ENCODE data around the gene PIK3C2G.

PIK3C2G gene

DNA sequence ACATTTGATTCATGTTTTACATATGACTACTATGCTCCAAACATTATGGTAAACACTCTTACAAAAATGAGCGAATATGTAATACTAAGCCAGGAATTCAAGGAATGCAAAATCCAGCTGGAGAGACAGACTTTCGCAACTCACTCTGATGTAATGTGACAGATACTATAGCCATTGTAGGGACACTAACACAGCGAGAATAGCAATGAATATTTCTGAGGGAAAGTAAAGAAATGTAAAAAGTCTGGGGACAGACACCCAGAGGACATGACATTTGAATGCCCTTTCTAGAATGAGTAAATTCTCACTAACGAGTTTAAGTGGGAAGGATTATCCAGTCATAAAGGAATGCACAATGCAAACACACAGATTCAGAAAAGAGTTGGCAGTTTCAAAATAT lies 121.9 kb downstream of the PIK3C2G start:
- H3K23ac ChIP-seq (ENCODE audit: low read length) = no peak overlapping the region
- H3K27me3 ChIP-seq (ENCODE audit: insufficient read depth, low read length) = no peaks in the 10 kb centered on the region
- no peak overlapping the region for H2AFZ ChIP-seq (ENCODE audit: insufficient read depth, low read length, poor library complexity)
- no peaks in the 10 kb centered on the region for H3K79me2 ChIP-seq (ENCODE audit: control insufficient read depth, insufficient read depth, low read length, poor library complexity)
- H2BK12ac ChIP-seq (ENCODE audit: low read length) = no peak overlapping the region
- H3K27ac ChIP-seq (ENCODE audit: low read depth, low read length) = no peak overlapping the region
- H3K4ac ChIP-seq (ENCODE audit: low read depth, low read length) = no peak overlapping the region
- no peaks in the 10 kb centered on the region for H3K9me3 ChIP-seq (ENCODE audit: insufficient read depth, low read depth, low read length)
- H4K91ac ChIP-seq (ENCODE audit: low read depth, low read length) = no peak overlapping the region
- no peak overlapping the region for H4K8ac ChIP-seq (ENCODE audit: low read depth, low read length)
- no peak overlapping the region for H2BK5ac ChIP-seq (ENCODE audit: low read depth, low read length, poor library complexity)
- H3K14ac ChIP-seq (ENCODE audit: low read length) = no peak overlapping the region
- peaks cover 0 to 4% of the 10 kb centered on the region in 2 experiments for H3K4me1 ChIP-seq (ENCODE audit: control insufficient read depth in 1 of 2, insufficient read depth in 2 of 2, low read length in 2 of 2)
- no peak overlapping the region for H2AK5ac ChIP-seq (ENCODE audit: low read length)
- H2BK120ac ChIP-seq (ENCODE audit: insufficient read depth, low read length, poor library complexity) = no peak overlapping the region
- H4K12ac ChIP-seq (ENCODE audit: low read depth, low read length) = no peak overlapping the region
- WGBS (ENCODE audit: extremely low coverage, insufficient coverage, insufficient read length) = no CpG with 5 or more reads among the region's 4 CpGs
- DNase-seq = peak; percentile 83 to 99
- no peaks in the 10 kb centered on the region for H3K79me1 ChIP-seq (ENCODE audit: low read length)
- H3K18ac ChIP-seq (ENCODE audit: low read length) = no peak overlapping the region
- no peak overlapping the region for H3K4me2 ChIP-seq (ENCODE audit: low read length)
- H3K4me3 ChIP-seq (ENCODE audit: low read depth, low read length) = no peak overlapping the region
- H3K36me3 ChIP-seq (ENCODE audit: control insufficient read depth in 1 of 2, insufficient read depth in 2 of 2, low read length in 2 of 2) = no peaks in the 10 kb centered on the region
- no peak overlapping the region for H3K9ac ChIP-seq (ENCODE audit: low read length)

DNA sequence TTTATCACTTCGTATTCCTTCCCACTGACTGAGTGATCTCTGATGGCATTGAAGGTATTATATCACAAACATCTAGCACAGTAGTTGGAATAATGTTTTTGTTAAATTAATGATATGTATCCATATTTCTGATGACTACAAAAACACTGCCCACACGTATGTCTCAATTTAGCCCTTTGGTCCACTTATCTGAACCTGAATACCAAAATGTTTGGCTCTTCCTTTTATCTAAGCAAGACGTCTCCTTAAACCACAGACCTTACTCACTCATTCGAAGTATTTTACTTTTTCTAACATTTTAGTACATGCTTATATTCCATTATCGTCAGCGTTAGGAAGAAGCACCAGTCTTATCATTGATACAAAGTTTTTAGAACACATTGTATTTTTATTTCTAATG lies 126.4 kb downstream of the PIK3C2G start:
- Histone ChIP-seq H3K4ac (ENCODE audit: low read depth, low read length) (no peak overlapping the region), H3K27me3 (ENCODE audit: insufficient read depth, low read length) (no peaks in the 10 kb centered on the region), H3K4me2 (ENCODE audit: low read length) (no peak overlapping the region), H3K23ac (ENCODE audit: low read length) (no peak overlapping the region), H3K79me1 (ENCODE audit: low read length) (no peaks in the 10 kb centered on the region), H4K8ac (ENCODE audit: low read depth, low read length) (no peak overlapping the region), H3K4me3 (ENCODE audit: low read depth, low read length) (no peak overlapping the region), H3K14ac (ENCODE audit: low read length) (no peak overlapping the region), H2BK5ac (ENCODE audit: low read depth, low read length, poor library complexity) (no peak overlapping the region), H3K36me3 (ENCODE audit: control insufficient read depth in 1 of 2, insufficient read depth in 2 of 2, low read length in 2 of 2) (no peaks in the 10 kb centered on the region), H4K91ac (ENCODE audit: low read depth, low read length) (no peak overlapping the region), H4K12ac (ENCODE audit: low read depth, low read length) (no peak overlapping the region), H3K9me3 (ENCODE audit: insufficient read depth, low read depth, low read length) (no peaks in the 10 kb centered on the region), H3K18ac (ENCODE audit: low read length) (no peak overlapping the region), H3K4me1 (ENCODE audit: control insufficient read depth in 1 of 2, insufficient read depth in 2 of 2, low read length in 2 of 2) (peaks cover 0 to under 1% of the 10 kb centered on the region in 2 experiments), H2AFZ (ENCODE audit: insufficient read depth, low read length, poor library complexity) (no peak overlapping the region), H2AK5ac (ENCODE audit: low read length) (no peak overlapping the region), H3K9ac (ENCODE audit: low read length) (no peak overlapping the region), H3K27ac (ENCODE audit: low read depth, low read length) (no peak overlapping the region), H2BK120ac (ENCODE audit: insufficient read depth, low read length, poor library complexity) (no peak overlapping the region), H3K79me2 (ENCODE audit: control insufficient read depth, insufficient read depth, low read length, poor library complexity) (no peaks in the 10 kb centered on the region), H2BK12ac (ENCODE audit: low read length) (no peak overlapping the region)
- no CpG with 5 or more reads among the region's 6 CpGs for WGBS (ENCODE audit: extremely low coverage, insufficient coverage, insufficient read length)
- peak in 1 of 2 donors; percentile 17 for DNase-seq

DNA sequence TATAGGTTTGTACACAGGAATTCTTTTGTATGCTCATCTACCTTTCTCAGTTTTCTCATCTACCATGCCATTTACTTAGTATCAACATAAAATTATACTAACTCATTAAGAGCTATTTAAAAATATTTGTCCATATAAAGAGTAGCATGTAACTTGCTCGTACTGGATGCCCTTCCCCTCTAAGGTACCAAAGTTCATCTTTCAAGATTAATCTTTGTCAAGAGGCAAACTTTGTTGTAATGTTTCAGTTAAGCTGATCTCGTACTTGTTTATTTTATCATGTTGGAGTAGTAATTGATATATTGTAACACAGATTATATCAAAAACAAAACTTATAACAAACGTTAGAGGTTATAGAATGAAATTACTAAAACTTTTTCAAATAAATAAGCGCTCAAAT lies 128.5 kb downstream of the PIK3C2G start:
- no peak overlapping the region for H3K14ac ChIP-seq (ENCODE audit: low read length)
- no peak overlapping the region for H2BK5ac ChIP-seq (ENCODE audit: low read depth, low read length, poor library complexity)
- no peaks in the 10 kb centered on the region for H3K27me3 ChIP-seq (ENCODE audit: insufficient read depth, low read length)
- H4K12ac ChIP-seq (ENCODE audit: low read depth, low read length) = no peak overlapping the region
- H3K27ac ChIP-seq (ENCODE audit: low read depth, low read length) = no peak overlapping the region
- H3K23ac ChIP-seq (ENCODE audit: low read length) = no peak overlapping the region
- no peaks in the 10 kb centered on the region for H3K79me2 ChIP-seq (ENCODE audit: control insufficient read depth, insufficient read depth, low read length, poor library complexity)
- H3K18ac ChIP-seq (ENCODE audit: low read length) = no peak overlapping the region
- H2AK5ac ChIP-seq (ENCODE audit: low read length) = no peak overlapping the region
- no peak overlapping the region for H4K91ac ChIP-seq (ENCODE audit: low read depth, low read length)
- H3K4me3 ChIP-seq (ENCODE audit: low read depth, low read length) = no peak overlapping the region
- H3K4me2 ChIP-seq (ENCODE audit: low read length) = no peak overlapping the region
- H3K9me3 ChIP-seq (ENCODE audit: insufficient read depth, low read depth, low read length) = no peaks in the 10 kb centered on the region
- no peak overlapping the region for H2BK12ac ChIP-seq (ENCODE audit: low read length)
- H3K36me3 ChIP-seq (ENCODE audit: control insufficient read depth in 1 of 2, insufficient read depth in 2 of 2, low read length in 2 of 2) = no peaks in the 10 kb centered on the region
- no peak overlapping the region for H2AFZ ChIP-seq (ENCODE audit: insufficient read depth, low read length, poor library complexity)
- H3K4ac ChIP-seq (ENCODE audit: low read depth, low read length) = no peak overlapping the region
- H3K4me1 ChIP-seq (ENCODE audit: control insufficient read depth in 1 of 2, insufficient read depth in 2 of 2, low read length in 2 of 2) = no peaks in the 10 kb centered on the region
- DNase-seq = no peak
- WGBS (ENCODE audit: extremely low coverage, insufficient coverage, insufficient read length) = no CpG with 5 or more reads among the region's 4 CpGs
- H3K9ac ChIP-seq (ENCODE audit: low read length) = no peak overlapping the region
- H3K79me1 ChIP-seq (ENCODE audit: low read length) = no peaks in the 10 kb centered on the region
- H4K8ac ChIP-seq (ENCODE audit: low read depth, low read length) = no peak overlapping the region
- H2BK120ac ChIP-seq (ENCODE audit: insufficient read depth, low read length, poor library complexity) = no peak overlapping the region

DNA sequence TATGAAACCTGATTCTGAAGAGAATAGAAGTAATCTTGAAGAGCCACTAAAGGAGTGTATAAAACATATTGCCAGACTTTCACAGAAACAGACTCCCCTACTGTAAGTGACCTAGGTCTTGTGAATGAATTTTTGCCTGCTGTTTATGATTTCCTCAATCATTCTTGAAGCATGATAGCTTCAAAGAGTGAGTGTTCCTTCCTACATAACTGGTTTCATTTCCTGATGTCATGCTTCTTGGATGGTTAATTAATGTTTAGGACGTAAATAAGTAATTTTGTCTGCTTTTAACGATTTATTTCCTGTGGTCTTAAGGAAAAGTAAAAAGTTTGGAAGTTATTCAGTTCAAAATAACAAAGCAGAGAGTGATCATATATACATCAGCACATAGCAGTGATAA lies 129.8 kb downstream of the PIK3C2G start:
- Histone ChIP-seq H3K18ac (ENCODE audit: low read length) (no peak overlapping the region), H3K4me3 (ENCODE audit: low read depth, low read length) (no peak overlapping the region), H4K8ac (ENCODE audit: low read depth, low read length) (no peak overlapping the region), H4K12ac (ENCODE audit: low read depth, low read length) (no peak overlapping the region), H3K4me1 (ENCODE audit: control insufficient read depth in 1 of 2, insufficient read depth in 2 of 2, low read length in 2 of 2) (no peaks in the 10 kb centered on the region), H2AK5ac (ENCODE audit: low read length) (no peak overlapping the region), H3K4ac (ENCODE audit: low read depth, low read length) (no peak overlapping the region), H3K79me1 (ENCODE audit: low read length) (no peaks in the 10 kb centered on the region), H3K27me3 (ENCODE audit: insufficient read depth, low read length) (no peaks in the 10 kb centered on the region), H3K9me3 (ENCODE audit: insufficient read depth, low read depth, low read length) (no peaks in the 10 kb centered on the region), H3K36me3 (ENCODE audit: control insufficient read depth in 1 of 2, insufficient read depth in 2 of 2, low read length in 2 of 2) (no peaks in the 10 kb centered on the region), H3K9ac (ENCODE audit: low read length) (no peak overlapping the region), H2BK12ac (ENCODE audit: low read length) (no peak overlapping the region), H3K14ac (ENCODE audit: low read length) (no peak overlapping the region), H2BK5ac (ENCODE audit: low read depth, low read length, poor library complexity) (no peak overlapping the region), H3K4me2 (ENCODE audit: low read length) (no peak overlapping the region), H3K23ac (ENCODE audit: low read length) (no peak overlapping the region), H2AFZ (ENCODE audit: insufficient read depth, low read length, poor library complexity) (no peak overlapping the region), H3K27ac (ENCODE audit: low read depth, low read length) (no peak overlapping the region), H3K79me2 (ENCODE audit: control insufficient read depth, insufficient read depth, low read length, poor library complexity) (no peaks in the 10 kb centered on the region), H2BK120ac (ENCODE audit: insufficient read depth, low read length, poor library complexity) (no peak overlapping the region), H4K91ac (ENCODE audit: low read depth, low read length) (no peak overlapping the region)
- no peak for DNase-seq
- no CpG with 5 or more reads among the region's 2 CpGs for WGBS (ENCODE audit: extremely low coverage, insufficient coverage, insufficient read length)
